Lung (tissue), 12 donors: ENCODE results near the gene IGLL1. TPM values are rescaled to one million over a fixed set of nuclear protein-coding genes. Genes with fewer than 3 reads are reported as not detected.

Source experiments
- ATAC-seq: fragments of 200-7000 bp; cut with Tn5 transposase; one replicate; pipeline ENCODE4 v1.9.1; 2020; ENCODE audit warnings: moderate number of reproducible peaks; ENCODE audit not compliant: insufficient read depth, low FRiP score
- DNase-seq, 3 donors: peaks; one replicate each; pipeline ENCODE4 v3.0.0-alpha.2; 2013 to 2017
- H3K27ac ChIP-seq, 2 donors: one replicate each; pipeline ENCODE4 v1.5.1; 2013; ENCODE audit warnings: mild to moderate bottlenecking in 2 of 2, moderate library complexity in 2 of 2, control low read depth in 1 of 2, inconsistent platforms in 1 of 2, low read depth in 1 of 2, low read length in 1 of 2
- H3K27me3 ChIP-seq, 3 donors: one replicate each; pipeline ENCODE4 v1.5.1; 2013; ENCODE audit warnings: low read length in 2 of 3; ENCODE audit not compliant: control insufficient read depth in 3 of 3, insufficient read depth in 3 of 3
- H3K36me3 ChIP-seq, 4 donors: one replicate each; pipeline ENCODE4 v1.5.1; 2013; ENCODE audit warnings: low read length in 4 of 4, mild to moderate bottlenecking in 1 of 4, moderate library complexity in 1 of 4; ENCODE audit not compliant: control insufficient read depth in 4 of 4, insufficient read depth in 4 of 4
- H3K4me1 ChIP-seq, 5 donors: one replicate each; pipeline ENCODE4 v1.5.1; 2013; ENCODE audit warnings: low read length in 5 of 5, mild to moderate bottlenecking in 2 of 5, moderate library complexity in 1 of 5; ENCODE audit not compliant: control insufficient read depth in 5 of 5, insufficient read depth in 5 of 5
- H3K4me3 ChIP-seq: one replicate; pipeline ENCODE4 v1.5.1; 2013; ENCODE audit warnings: mild to moderate bottlenecking, control low read depth, moderate library complexity
- H3K9ac ChIP-seq, 2 donors: one replicate each; pipeline ENCODE4 v1.5.1; 2013; ENCODE audit warnings: low read length in 2 of 2, control low read depth in 1 of 2; ENCODE audit not compliant: insufficient read depth in 1 of 2
- H3K9me3 ChIP-seq, 4 donors: one replicate each; pipeline ENCODE4 v1.5.1; 2013; ENCODE audit warnings: low read length in 3 of 4, mild to moderate bottlenecking in 1 of 4, moderate library complexity in 1 of 4; ENCODE audit not compliant: control insufficient read depth in 4 of 4, insufficient read depth in 3 of 4
- WGBS, 2 donors: extraction: QIAGEN DNeasy Blood & Tissue Kit; methylation state at CpG; one replicate each; pipeline ENCODE4 v1.1.7; 2013; 5-methylcytosine and 5-hydroxymethylcytosine counted together
- polyA plus RNA-seq, 2 donors: library from polyadenylated mRNA; stranded (reverse); fragments of 200-250 nt; gene quantifications; one replicate each; pipeline ENCODE4 v1.2.1, GENCODE V29; 2013
- total RNA-seq, 2 donors: library from RNA; depleted of rRNA in 1 of 2; stranded (reverse); fragments of >200 nt in 1 of 2; gene quantifications; one replicate each; pipeline ENCODE4 v1.2.1, GENCODE V29; 2014 to 2021
- TF ChIP-seq, protein P1 (sequence below): IDR thresholded peaks from 2 replicates; pipeline ENCODE4 v1.5.1; 2012; ENCODE audit warnings: mild to moderate bottlenecking; ENCODE audit errors: control extremely low read depth, extremely low read depth
- donor health status: control.
- donor health status: control.
- donor health status: Bipolar disorder and iron deficiency.
- donor health status: healthy.
- donor health status: DM: yes; HTN: yes; CAD: no.

The IGLL1 gene
- total and polyA plus RNA-seq, 4 donors, result 0.16 to 0.28 TPM; not detected in 2

DNA sequence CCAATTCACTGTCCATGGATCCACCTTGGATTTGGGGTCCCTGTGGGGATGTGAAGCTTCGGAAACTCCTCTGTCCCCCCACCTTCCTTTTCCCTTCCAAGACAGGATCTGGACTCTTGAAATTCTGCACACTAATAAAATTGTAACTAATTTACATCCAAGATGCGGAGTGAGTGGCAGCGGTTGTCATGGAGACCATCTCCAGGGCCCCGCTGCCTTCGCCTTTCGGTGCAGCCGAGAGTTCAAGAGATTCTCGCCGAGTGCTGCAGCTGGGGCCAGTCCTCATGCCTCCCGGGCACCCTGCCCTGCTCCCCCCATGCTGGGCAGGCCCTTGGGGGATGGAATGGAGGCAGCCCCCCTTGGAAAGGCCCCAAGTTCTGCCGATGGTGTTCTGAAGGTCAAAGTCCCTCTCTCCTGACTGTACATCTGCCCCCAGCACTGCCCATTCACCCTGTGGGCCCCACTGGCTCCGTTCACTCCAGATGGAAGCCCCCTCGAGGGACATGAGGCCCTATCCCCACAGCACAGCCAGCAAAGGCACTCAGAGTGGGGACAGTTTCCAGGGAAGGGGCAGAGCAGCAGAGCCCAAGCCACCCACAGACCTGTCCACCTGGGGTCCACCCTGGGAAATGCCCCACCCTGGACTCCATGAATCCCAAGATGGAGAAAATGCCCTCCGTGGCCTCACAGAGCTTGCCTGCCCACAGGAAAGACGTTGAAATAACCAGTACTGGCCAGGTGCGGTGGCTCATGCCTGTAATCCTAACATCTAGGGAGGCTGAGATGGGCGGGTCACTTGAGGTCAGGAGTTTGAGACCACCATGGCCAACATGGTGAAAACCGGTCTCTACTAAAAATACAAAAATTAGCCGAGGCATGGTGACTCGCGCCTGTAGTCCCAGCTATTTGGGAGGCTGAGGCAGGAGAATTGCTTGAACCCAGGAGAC, 25.9 kb downstream of the IGLL1 start:
- DNase-seq (no peak), ATAC-seq (no peak)
- no peak overlapping the region for H3K9ac ChIP-seq
- TF ChIP-seq, protein P1, sequence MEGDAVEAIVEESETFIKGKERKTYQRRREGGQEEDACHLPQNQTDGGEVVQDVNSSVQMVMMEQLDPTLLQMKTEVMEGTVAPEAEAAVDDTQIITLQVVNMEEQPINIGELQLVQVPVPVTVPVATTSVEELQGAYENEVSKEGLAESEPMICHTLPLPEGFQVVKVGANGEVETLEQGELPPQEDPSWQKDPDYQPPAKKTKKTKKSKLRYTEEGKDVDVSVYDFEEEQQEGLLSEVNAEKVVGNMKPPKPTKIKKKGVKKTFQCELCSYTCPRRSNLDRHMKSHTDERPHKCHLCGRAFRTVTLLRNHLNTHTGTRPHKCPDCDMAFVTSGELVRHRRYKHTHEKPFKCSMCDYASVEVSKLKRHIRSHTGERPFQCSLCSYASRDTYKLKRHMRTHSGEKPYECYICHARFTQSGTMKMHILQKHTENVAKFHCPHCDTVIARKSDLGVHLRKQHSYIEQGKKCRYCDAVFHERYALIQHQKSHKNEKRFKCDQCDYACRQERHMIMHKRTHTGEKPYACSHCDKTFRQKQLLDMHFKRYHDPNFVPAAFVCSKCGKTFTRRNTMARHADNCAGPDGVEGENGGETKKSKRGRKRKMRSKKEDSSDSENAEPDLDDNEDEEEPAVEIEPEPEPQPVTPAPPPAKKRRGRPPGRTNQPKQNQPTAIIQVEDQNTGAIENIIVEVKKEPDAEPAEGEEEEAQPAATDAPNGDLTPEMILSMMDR, result no peak
- peaks cover 0 to 5% (median 0%) of the 10 kb centered on the region in 4 donors for H3K9me3 ChIP-seq
- no peaks in the 10 kb centered on the region for H3K36me3 ChIP-seq
- 83 to 89% methylated on average over 21 of the region's 21 CpGs for WGBS, 2 donors
- H3K27ac ChIP-seq, result no peak overlapping the region
- H3K4me1 ChIP-seq, result no peaks in the 10 kb centered on the region
- H3K4me3 ChIP-seq, result no peak overlapping the region
- no peaks in the 10 kb centered on the region for H3K27me3 ChIP-seq

DNA sequence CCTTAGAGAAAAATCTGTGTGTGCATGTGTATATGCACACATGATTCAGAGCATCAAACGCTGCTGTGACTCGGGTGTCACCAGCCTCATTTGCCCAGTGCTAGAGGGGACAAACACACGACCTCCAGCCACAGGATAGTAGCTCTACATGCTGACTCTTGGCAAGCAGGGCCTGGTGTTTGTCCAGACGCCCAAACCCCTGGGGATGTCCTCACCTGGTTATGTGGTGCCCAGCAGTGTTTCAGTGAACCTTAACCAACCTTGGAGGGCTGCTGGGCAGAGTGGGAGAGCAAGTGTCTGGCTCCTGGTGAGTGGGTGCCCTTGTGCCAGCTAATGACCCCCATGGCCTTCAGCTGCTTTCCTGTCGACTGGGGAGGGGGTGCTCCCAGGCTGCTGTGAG, 26.7 kb downstream of the IGLL1 start:
- no peak overlapping the region for H3K27ac ChIP-seq
- no peak for ATAC-seq
- no peak overlapping the region for H3K4me3 ChIP-seq
- no peak overlapping the region for H3K9ac ChIP-seq
- WGBS, 2 donors, result 75 to 81% methylated on average over 5 of the region's 5 CpGs
- no peaks in the 10 kb centered on the region for H3K36me3 ChIP-seq
- TF ChIP-seq, protein P1, result no peak
- H3K4me1 ChIP-seq, result no peaks in the 10 kb centered on the region
- DNase-seq, result no peak
- H3K27me3 ChIP-seq, result no peaks in the 10 kb centered on the region
- peaks cover 0 to 5% (median 2%) of the 10 kb centered on the region in 4 donors for H3K9me3 ChIP-seq

DNA sequence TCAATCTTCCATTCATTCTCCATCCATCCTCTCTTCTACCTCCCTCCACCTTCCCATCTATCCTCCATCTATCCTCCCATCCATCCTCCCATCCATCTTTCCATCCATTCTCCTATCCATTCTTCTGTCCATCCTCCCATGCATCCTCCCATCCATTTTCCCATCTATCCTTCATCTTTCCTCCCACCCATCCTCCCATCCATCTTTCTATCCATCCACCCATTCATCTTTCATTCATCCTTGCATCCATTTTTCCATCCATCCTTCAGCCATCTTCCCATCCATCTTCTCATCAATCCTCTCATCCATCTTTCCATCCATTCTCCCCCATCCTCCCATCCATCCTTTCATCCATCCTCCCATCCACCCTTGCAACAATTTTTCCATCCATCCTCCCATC, 27.5 kb downstream of the IGLL1 start:
- no peak for DNase-seq
- Histone ChIP-seq H3K27ac (no peak overlapping the region), H3K4me1 (no peaks in the 10 kb centered on the region), H3K9ac (no peak overlapping the region), H3K9me3 (peaks cover 0 to 9% (median 6%) of the 10 kb centered on the region in 4 donors), H3K36me3 (no peaks in the 10 kb centered on the region), H3K4me3 (no peak overlapping the region), H3K27me3 (no peaks in the 10 kb centered on the region)
- TF ChIP-seq, protein P1, result no peak
- ATAC-seq, result no peak
